HFFc6 (cell line): ENCODE data around the gene ARPC1B. TPM values are rescaled to one million over a fixed set of nuclear protein-coding genes. Genes with fewer than 3 reads are reported as not detected.
"Not testable (repeated sequence)": the region's sequence is repeated elsewhere in the genome, so short reads cannot be mapped to it uniquely, and the experiment has no call there.

Source experiments
- DNase-seq: peaks from one replicate; pipeline ENCODE4 v3.0.0-alpha.2; 2018
- H3K27ac Mint-ChIP-seq: 2 replicates; pipeline ENCODE4 v1.8.0; 2020; ENCODE audit warnings: mild to moderate bottlenecking, mixed read lengths
- H3K27me3 Mint-ChIP-seq: 2 replicates; pipeline ENCODE4 v1.8.0; 2021; ENCODE audit warnings: mild to moderate bottlenecking, moderate library complexity, mixed read lengths; ENCODE audit not compliant: insufficient read depth
- H3K36me3 Mint-ChIP-seq: 2 replicates; pipeline ENCODE4 v1.8.0; 2021; ENCODE audit warnings: low read depth, mixed read lengths
- H3K4me1 Mint-ChIP-seq: 2 replicates; pipeline ENCODE4 v1.8.0; 2020; ENCODE audit warnings: low read depth, mixed read lengths
- H3K4me3 Mint-ChIP-seq: 2 replicates; pipeline ENCODE4 v1.8.0; 2020; ENCODE audit warnings: mild to moderate bottlenecking, moderate library complexity, mixed read lengths
- H3K9me3 Mint-ChIP-seq: 2 replicates; pipeline ENCODE4 v1.8.0; 2020; ENCODE audit warnings: mild to moderate bottlenecking, mixed read lengths
- total RNA-seq, 6 experiments: library from RNA; stranded (reverse); fragmentation: NEBNext Ultra II Directional; extraction: Animal tissue kit (Norgen Biotek cat#: 25700); gene quantifications; 2 replicates in 1 of 6; 3 replicates in 5 of 6; pipeline ENCODE4 v1.2.3, GENCODE V29; 2021
- TF ChIP-seq, protein P1 (sequence below): fragments of 200-600 bp; sonication (generic); IDR thresholded peaks from 2 replicates; pipeline ENCODE4 v1.5.0; 2021; ENCODE audit warnings: antibody characterized with exemption, mild to moderate bottlenecking

Gene ARPC1B
- total RNA-seq, 6 experiments from 2014 or later, result 233 to 281 (median 249) TPM

- no peaks in the 10 kb centered on the region; the same call in 1 of the 2 replicates for H3K27me3 Mint-ChIP-seq
- H3K36me3 Mint-ChIP-seq, result peaks cover 23% of the 10 kb centered on the region
- no peak overlapping the region for H3K4me3 Mint-ChIP-seq
- no peak for DNase-seq
- no peak overlapping the region for H3K27ac Mint-ChIP-seq
- no peaks in the 10 kb centered on the region for H3K9me3 Mint-ChIP-seq
- TF ChIP-seq, protein P1, sequence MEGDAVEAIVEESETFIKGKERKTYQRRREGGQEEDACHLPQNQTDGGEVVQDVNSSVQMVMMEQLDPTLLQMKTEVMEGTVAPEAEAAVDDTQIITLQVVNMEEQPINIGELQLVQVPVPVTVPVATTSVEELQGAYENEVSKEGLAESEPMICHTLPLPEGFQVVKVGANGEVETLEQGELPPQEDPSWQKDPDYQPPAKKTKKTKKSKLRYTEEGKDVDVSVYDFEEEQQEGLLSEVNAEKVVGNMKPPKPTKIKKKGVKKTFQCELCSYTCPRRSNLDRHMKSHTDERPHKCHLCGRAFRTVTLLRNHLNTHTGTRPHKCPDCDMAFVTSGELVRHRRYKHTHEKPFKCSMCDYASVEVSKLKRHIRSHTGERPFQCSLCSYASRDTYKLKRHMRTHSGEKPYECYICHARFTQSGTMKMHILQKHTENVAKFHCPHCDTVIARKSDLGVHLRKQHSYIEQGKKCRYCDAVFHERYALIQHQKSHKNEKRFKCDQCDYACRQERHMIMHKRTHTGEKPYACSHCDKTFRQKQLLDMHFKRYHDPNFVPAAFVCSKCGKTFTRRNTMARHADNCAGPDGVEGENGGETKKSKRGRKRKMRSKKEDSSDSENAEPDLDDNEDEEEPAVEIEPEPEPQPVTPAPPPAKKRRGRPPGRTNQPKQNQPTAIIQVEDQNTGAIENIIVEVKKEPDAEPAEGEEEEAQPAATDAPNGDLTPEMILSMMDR, result no peak
- H3K4me1 Mint-ChIP-seq, result no peaks in the 10 kb centered on the region
Observed at GRCh38 chr7:99355098-99355497, 19.4 kb upstream of the ARPC1B start.

DNA sequence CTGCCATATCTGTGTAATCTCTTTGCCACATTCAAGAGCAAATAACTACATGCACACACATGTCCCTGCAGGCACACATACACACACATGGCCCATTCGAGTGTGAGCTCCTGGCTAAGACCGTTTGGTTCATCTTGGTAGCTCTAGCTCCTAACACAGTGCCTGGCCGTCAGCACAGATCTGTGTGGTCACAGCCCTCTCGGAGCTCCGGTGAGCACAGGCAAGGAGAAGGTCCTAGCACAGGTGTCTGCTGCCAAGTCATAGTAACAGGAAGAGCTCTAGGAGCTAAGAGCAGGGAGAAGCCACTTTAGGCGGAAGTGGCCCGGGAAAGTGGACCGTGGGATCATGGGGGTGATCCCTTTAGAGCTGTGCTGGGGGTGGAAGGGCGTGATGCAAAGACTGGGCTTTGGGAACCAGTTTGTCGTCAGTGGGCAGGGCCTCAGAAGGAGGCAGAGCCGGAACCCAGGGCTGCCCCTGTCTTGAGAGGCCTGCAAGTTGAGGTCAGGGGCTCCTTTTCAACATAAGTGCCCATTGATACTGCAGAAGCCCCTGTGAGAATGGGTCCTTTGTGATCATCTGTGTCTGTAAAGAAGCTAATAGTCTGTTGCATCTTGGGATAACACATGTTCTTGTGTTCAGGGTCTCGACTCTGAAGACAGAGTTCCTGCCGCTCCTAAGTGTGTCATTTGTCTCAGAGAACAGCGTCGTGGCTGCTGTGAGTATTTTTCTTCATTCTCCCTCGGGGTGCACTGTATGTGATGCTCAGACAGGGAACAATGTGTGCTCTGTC is 16.6 kb upstream of the ARPC1B start:
- peaks cover 19% of the 10 kb centered on the region for H3K4me1 Mint-ChIP-seq
- TF ChIP-seq, protein P1, result no peak
- DNase-seq, result no peak
- no peak overlapping the region for H3K4me3 Mint-ChIP-seq
- H3K27ac Mint-ChIP-seq, result peak overlapping the region; percentile 36
- H3K36me3 Mint-ChIP-seq, result peaks cover 16% of the 10 kb centered on the region
- no peaks in the 10 kb centered on the region for H3K9me3 Mint-ChIP-seq
- peaks cover 2% of the 10 kb centered on the region; the same call in 1 of the 2 replicates for H3K27me3 Mint-ChIP-seq

DNA sequence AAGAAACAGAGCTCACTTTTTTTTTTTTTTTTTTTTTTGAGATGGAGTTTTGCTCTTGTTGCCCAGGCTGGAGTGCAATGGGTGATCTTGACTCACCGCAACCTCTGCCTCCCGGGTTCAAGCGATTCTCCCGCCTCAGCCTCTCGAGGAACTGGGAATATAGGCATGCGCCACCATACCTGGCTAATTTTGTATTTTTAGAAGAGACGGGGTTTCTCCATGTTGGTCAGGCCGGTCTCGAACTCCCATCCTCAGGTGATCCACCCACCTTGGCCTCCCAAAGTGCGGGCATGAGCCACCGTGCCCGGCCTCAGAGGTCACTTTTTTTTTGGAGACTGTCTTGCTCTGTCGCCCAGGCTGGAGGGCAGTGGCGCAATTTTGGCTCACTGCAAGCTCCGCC is 16.0 kb upstream of the ARPC1B start:
- DNase-seq, H3K27ac Mint-ChIP-seq, H3K9me3 Mint-ChIP-seq, H3K27me3 Mint-ChIP-seq, H3K4me3 Mint-ChIP-seq: not testable (repeated sequence)
- Mint-ChIP-seq H3K4me1 (peaks cover 25% of the 10 kb centered on the region), H3K36me3 (peaks cover 16% of the 10 kb centered on the region)

- TF ChIP-seq, protein P1, result no peak
- Mint-ChIP-seq H3K4me1 (peaks cover 28% of the 10 kb centered on the region), H3K9me3 (no peaks in the 10 kb centered on the region), H3K27ac (no peak overlapping the region), H3K27me3 (peaks cover 2% of the 10 kb centered on the region; the same call in 1 of the 2 replicates), H3K36me3 (peaks cover 16% of the 10 kb centered on the region), H3K4me3 (no peak overlapping the region)
- no peak for DNase-seq
Observed at GRCh38 chr7:99359465-99360154, 14.9 kb upstream of the ARPC1B start.

DNA sequence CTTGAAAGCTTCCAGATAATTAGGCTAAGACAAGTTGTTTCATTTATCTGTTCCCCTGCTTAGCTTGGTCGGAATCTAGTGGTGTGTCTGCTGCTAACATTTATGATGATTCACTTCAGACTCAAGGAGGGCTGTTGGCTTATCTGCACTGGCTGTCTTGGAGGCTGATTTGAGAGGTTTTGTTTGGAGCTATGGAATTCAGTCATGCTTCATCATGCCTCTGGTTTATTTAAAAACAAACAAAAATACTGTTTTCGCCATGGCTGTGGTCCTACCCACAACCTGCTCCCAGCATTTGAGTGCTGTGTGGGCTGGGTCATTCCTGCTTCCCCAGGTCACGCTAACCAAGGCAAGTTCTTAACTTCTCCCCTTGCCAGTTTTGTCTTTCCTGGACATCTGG is 11.7 kb upstream of the ARPC1B start:
- H3K27me3 Mint-ChIP-seq, result peaks cover 2% of the 10 kb centered on the region; the same call in 1 of the 2 replicates
- peaks cover 22% of the 10 kb centered on the region for H3K36me3 Mint-ChIP-seq
- TF ChIP-seq, protein P1, result no peak
- H3K4me3 Mint-ChIP-seq, result peak overlapping the region; percentile 71
- H3K9me3 Mint-ChIP-seq, result no peaks in the 10 kb centered on the region
- peak overlapping the region; percentile 90 for H3K27ac Mint-ChIP-seq
- H3K4me1 Mint-ChIP-seq, result peaks cover 28% of the 10 kb centered on the region
- peak; percentile 92 for DNase-seq

- no peak for DNase-seq
- H3K27me3 Mint-ChIP-seq, result peaks cover 2% of the 10 kb centered on the region; the same call in 1 of the 2 replicates
- H3K9me3 Mint-ChIP-seq, result no peaks in the 10 kb centered on the region
- H3K4me1 Mint-ChIP-seq, result peaks cover 28% of the 10 kb centered on the region
- peaks cover 17% of the 10 kb centered on the region for H3K36me3 Mint-ChIP-seq
- peak overlapping the region; percentile 71 for H3K4me3 Mint-ChIP-seq
- TF ChIP-seq, protein P1, result no peak
- H3K27ac Mint-ChIP-seq, result peak overlapping the region; percentile 90
Observed at GRCh38 chr7:99363286-99363685, 11.2 kb upstream of the ARPC1B start.
